Measurements from ENCODE around the gene IFRD2. TPM values are rescaled to one million over a fixed set of nuclear protein-coding genes. Genes with fewer than 3 reads are reported as not detected.

Gene IFRD2
- total RNA-seq, 1 donor from 2014 or later, result 233 TPM

- Mint-ChIP-seq H3K4me1 (peaks cover 22% of the 10 kb centered on the region), H3K9me3 (no peaks in the 10 kb centered on the region), H3K36me3 (ENCODE audit: low read depth) (no peaks in the 10 kb centered on the region), H3K27me3 (no peaks in the 10 kb centered on the region), H3K4me3 (no peak overlapping the region), H3K27ac (no peak overlapping the region)
- intact Hi-C loops (cut with micrococcal nuclease), result no loop called here
- no peak for DNase-seq
Observed at GRCh38 chr3:50302095-50303012, 10.1 kb upstream of the IFRD2 start.

- Mint-ChIP-seq H3K27me3 (no peaks in the 10 kb centered on the region), H3K27ac (peak overlapping the region; percentile 98), H3K36me3 (ENCODE audit: low read depth) (peaks cover 2% of the 10 kb centered on the region), H3K9me3 (no peaks in the 10 kb centered on the region), H3K4me3 (peak overlapping the region; percentile 99), H3K4me1 (peaks cover 22% of the 10 kb centered on the region)
- no peak for DNase-seq
- intact Hi-C loops (cut with micrococcal nuclease), result no loop called here
Observed at GRCh38 chr3:50300681-50301254, 8.5 kb upstream of the IFRD2 start.

GRCh38 chr3:50299929-50300680, 7.9 kb upstream of the IFRD2 start:
- Mint-ChIP-seq H3K27ac (peak overlapping the region; percentile 98), H3K36me3 (ENCODE audit: low read depth) (peaks cover 2% of the 10 kb centered on the region), H3K9me3 (no peaks in the 10 kb centered on the region), H3K27me3 (no peaks in the 10 kb centered on the region), H3K4me3 (peak overlapping the region; percentile 99), H3K4me1 (peaks cover 22% of the 10 kb centered on the region)
- intact Hi-C loops (cut with micrococcal nuclease), result loop anchor here (1.0 to 10.0 kb wide), 6 partner anchors 21 to 625 kb away; partner anchors contain the start of genes APEH, CISH, CYB561D2 and NPRL2
- DNase-seq, result no peak

- intact Hi-C loops (cut with micrococcal nuclease), result loop anchor here (1.0 to 10.0 kb wide), 6 partner anchors 22 to 625 kb away; partner anchors contain the start of genes APEH, CISH, CYB561D2 and NPRL2
- Mint-ChIP-seq H3K4me3 (peak overlapping the region; percentile 99), H3K9me3 (no peaks in the 10 kb centered on the region), H3K27me3 (no peaks in the 10 kb centered on the region), H3K27ac (peak overlapping the region; percentile 98), H3K36me3 (ENCODE audit: low read depth) (peaks cover 2% of the 10 kb centered on the region), H3K4me1 (peaks cover 22% of the 10 kb centered on the region)
- no peak for DNase-seq
Observed at GRCh38 chr3:50299638-50299928, 7.4 kb upstream of the IFRD2 start.

GRCh38 chr3:50298836-50299637, 6.8 kb upstream of the IFRD2 start, which contains the start of the genes HYAL3 and NAA80:
Gene HYAL3 (minus strand): TSS chr3:50299405. CDS start chr3:50295602, 3,803 bp downstream.
Gene NAA80 (minus strand): TSS chr3:50299405. CDS start chr3:50297463, 1,942 bp downstream.
- Mint-ChIP-seq H3K27me3 (no peaks in the 10 kb centered on the region), H3K4me3 (peak within 1 kb of the TSS; percentile 99), H3K4me1 (peaks cover 22% of the 10 kb centered on the region), H3K36me3 (ENCODE audit: low read depth) (peaks cover 2% of the 10 kb centered on the region), H3K9me3 (no peaks in the 10 kb centered on the region), H3K27ac (peak within 1 kb of the TSS; percentile 98)
- intact Hi-C loops (cut with micrococcal nuclease), result loop anchor here (1.0 to 10.0 kb wide), 6 partner anchors 22 to 624 kb away; partner anchors contain the start of genes APEH, CISH, CYB561D2 and NPRL2
- peak; percentile 100 for DNase-seq

GRCh38 chr3:50297896-50298725, 5.9 kb upstream of the IFRD2 start:
- H3K27ac Mint-ChIP-seq, result peak overlapping the region; percentile 98
- peak; percentile 73 for DNase-seq
- no peaks in the 10 kb centered on the region for H3K9me3 Mint-ChIP-seq
- intact Hi-C loops (cut with micrococcal nuclease), result loop anchor here (2.0 to 10.0 kb wide), 3 partner anchors 53 to 623 kb away; partner anchors contain the start of genes APEH, CISH, CYB561D2 and NPRL2
- peaks cover 22% of the 10 kb centered on the region for H3K4me1 Mint-ChIP-seq
- no peaks in the 10 kb centered on the region for H3K27me3 Mint-ChIP-seq
- peaks cover 2% of the 10 kb centered on the region for H3K36me3 Mint-ChIP-seq (ENCODE audit: low read depth)
- peak overlapping the region; percentile 99 for H3K4me3 Mint-ChIP-seq

GRCh38 chr3:50297384-50297775, 5.2 kb upstream of the IFRD2 start:
- intact Hi-C loops (cut with micrococcal nuclease), result loop anchor here (5.0 to 10.0 kb wide), 2 partner anchors 315 to 623 kb away; partner anchors contain the start of genes APEH and CISH
- H3K27me3 Mint-ChIP-seq, result no peaks in the 10 kb centered on the region
- no peak overlapping the region for H3K27ac Mint-ChIP-seq
- no peaks in the 10 kb centered on the region for H3K9me3 Mint-ChIP-seq
- H3K36me3 Mint-ChIP-seq (ENCODE audit: low read depth), result peaks cover 2% of the 10 kb centered on the region
- peak; percentile 59 for DNase-seq
- peaks cover 29% of the 10 kb centered on the region for H3K4me1 Mint-ChIP-seq
- peak overlapping the region; percentile 99 for H3K4me3 Mint-ChIP-seq

- H3K36me3 Mint-ChIP-seq (ENCODE audit: low read depth), result peaks cover 2% of the 10 kb centered on the region
- no peaks in the 10 kb centered on the region for H3K9me3 Mint-ChIP-seq
- no peaks in the 10 kb centered on the region for H3K27me3 Mint-ChIP-seq
- intact Hi-C loops (cut with micrococcal nuclease), result loop anchor here (5.0 to 10.0 kb wide), 2 partner anchors 315 to 622 kb away; partner anchors contain the start of genes APEH and CISH
- H3K4me1 Mint-ChIP-seq, result peaks cover 29% of the 10 kb centered on the region
- H3K27ac Mint-ChIP-seq, result no peak overlapping the region
- peak; percentile 58 for DNase-seq
- H3K4me3 Mint-ChIP-seq, result no peak overlapping the region
Observed at GRCh38 chr3:50296721-50297383, 4.6 kb upstream of the IFRD2 start.

GRCh38 chr3:50295553-50296431, 3.6 kb upstream of the IFRD2 start:
- no peak overlapping the region for H3K4me3 Mint-ChIP-seq
- H3K36me3 Mint-ChIP-seq (ENCODE audit: low read depth), result peaks cover 8% of the 10 kb centered on the region
- peak overlapping the region; percentile 51 for H3K27ac Mint-ChIP-seq
- no peaks in the 10 kb centered on the region for H3K9me3 Mint-ChIP-seq
- DNase-seq, result peak; percentile 56
- intact Hi-C loops (cut with micrococcal nuclease), result loop anchor here (5.0 to 10.0 kb wide), 2 partner anchors 317 to 621 kb away; partner anchors contain the start of genes APEH and CISH
- peaks cover 29% of the 10 kb centered on the region for H3K4me1 Mint-ChIP-seq
- no peaks in the 10 kb centered on the region for H3K27me3 Mint-ChIP-seq

GRCh38 chr3:50294492-50295403, 2.5 kb upstream of the IFRD2 start:
- H3K9me3 Mint-ChIP-seq, result no peaks in the 10 kb centered on the region
- peak; percentile 57 for DNase-seq
- intact Hi-C loops (cut with micrococcal nuclease), result loop anchor here (5.0 to 10.0 kb wide), 2 partner anchors 318 to 620 kb away; partner anchors contain the start of genes APEH and CISH
- H3K36me3 Mint-ChIP-seq (ENCODE audit: low read depth), result peaks cover 15% of the 10 kb centered on the region
- H3K27ac Mint-ChIP-seq, result no peak overlapping the region
- H3K4me3 Mint-ChIP-seq, result no peak overlapping the region
- no peaks in the 10 kb centered on the region for H3K27me3 Mint-ChIP-seq
- peaks cover 22% of the 10 kb centered on the region for H3K4me1 Mint-ChIP-seq

Measured in activated CD4-positive, alpha-beta T cell treated with anti-CD3 and anti-CD28 coated beads, Interleukin-2, amount 10 ng/mL, durations not matched to agents 24 days and 14 days (primary cell).